AG10803 (cell line): ENCODE results near the gene CPNE5.

Experiments
- DNase-seq: peaks from one replicate; pipeline ENCODE4 v3.0.0; 2010; ENCODE audit warnings: low read depth
- H3K4me3 ChIP-seq: 2 replicates; pipeline ENCODE4 v1.5.1; 2011; ENCODE audit warnings: mild to moderate bottlenecking, low read length, control low read depth
- CTCF ChIP-seq: conservative IDR thresholded peaks from 2 replicates; pipeline ENCODE4 v1.5.1; 2011; ENCODE audit warnings: mild to moderate bottlenecking, low read length, control low read depth, inconsistent platforms

Gene CPNE5

GRCh38 chr6:36797653-36798052 lies 41.6 kb downstream of the CPNE5 start:
- TF ChIP-seq CTCF, result no peak
- H3K4me3 ChIP-seq, result no peak overlapping the region
- DNase-seq, result no peak

- H3K4me3 ChIP-seq, result no peak overlapping the region
- no peak for TF ChIP-seq CTCF
- no peak for DNase-seq
Observed at GRCh38 chr6:36797055-36797454, 42.2 kb downstream of the CPNE5 start.

GRCh38 chr6:36794713-36795065 lies 44.6 kb downstream of the CPNE5 start:
- no peak for DNase-seq
- no peak for TF ChIP-seq CTCF
- no peak overlapping the region for H3K4me3 ChIP-seq

- no peak overlapping the region for H3K4me3 ChIP-seq
- no peak for TF ChIP-seq CTCF
- DNase-seq, result no peak
Observed at GRCh38 chr6:36793913-36794712, 45.1 kb downstream of the CPNE5 start.

GRCh38 chr6:36793296-36793912 lies 45.8 kb downstream of the CPNE5 start:
- no peak overlapping the region for H3K4me3 ChIP-seq
- no peak for TF ChIP-seq CTCF
- no peak for DNase-seq

GRCh38 chr6:36791521-36792135 lies 47.6 kb downstream of the CPNE5 start:
- no peak overlapping the region for H3K4me3 ChIP-seq
- TF ChIP-seq CTCF, result no peak
- DNase-seq, result no peak

- no peak overlapping the region for H3K4me3 ChIP-seq
- TF ChIP-seq CTCF, result no peak
- no peak for DNase-seq
Observed at GRCh38 chr6:36791085-36791484, 48.2 kb downstream of the CPNE5 start.
